Measurements from ENCODE around the gene CPA5. TPM values are rescaled to one million over a fixed set of nuclear protein-coding genes. Genes with fewer than 3 reads are reported as not detected.

CPA5 gene
- total RNA-seq, 1 experiment from 2014 or later: not detected

DNA sequence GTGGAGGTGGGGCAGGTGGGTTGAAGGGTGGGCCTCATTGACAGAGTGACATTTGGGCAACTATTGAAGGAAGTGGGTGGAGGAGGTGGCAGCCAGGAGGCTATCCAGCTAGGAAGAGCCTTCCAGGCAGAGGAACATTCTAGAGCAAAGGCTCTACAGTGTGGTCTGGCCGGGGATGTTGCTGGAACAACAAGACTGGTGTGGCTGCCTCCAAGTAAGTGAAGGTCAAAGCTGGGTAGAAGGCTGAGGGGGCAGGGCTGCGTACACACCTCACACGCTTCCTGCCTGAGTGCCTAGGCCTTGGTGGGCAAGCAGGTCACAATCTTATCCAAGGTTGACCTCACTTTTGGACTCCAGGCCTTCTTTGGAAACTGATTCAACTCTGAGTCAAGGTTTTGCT is 42.3 kb downstream of the CPA5 start:
- no peaks in the 10 kb centered on the region for H4K20me1 ChIP-seq (ENCODE audit: low read length)
- intact Hi-C loops (cut with micrococcal nuclease): no loop called here

DNA sequence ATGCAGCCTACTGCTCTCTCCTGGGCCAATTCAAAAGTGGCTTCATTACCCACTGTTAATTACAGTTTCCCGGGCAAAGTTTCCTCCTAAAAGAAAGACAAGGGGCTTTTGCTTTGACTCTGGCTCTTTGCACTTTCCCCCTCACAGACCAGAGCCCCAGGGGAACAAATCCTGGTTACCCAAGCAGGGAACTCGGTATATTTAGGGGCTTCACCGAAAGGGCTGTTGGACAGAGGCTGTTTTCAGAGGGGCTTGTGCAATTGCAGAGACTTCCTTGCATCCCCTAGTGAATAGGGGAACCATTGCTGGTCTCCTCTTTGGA is 42.7 kb downstream of the CPA5 start:
- intact Hi-C loops (cut with micrococcal nuclease): no loop called here
- H3K27me3 ChIP-seq (ENCODE audit: low read length): no peaks in the 10 kb centered on the region
- H4K20me1 ChIP-seq (ENCODE audit: low read length): no peaks in the 10 kb centered on the region
- TF ChIP-seq, protein P1, sequence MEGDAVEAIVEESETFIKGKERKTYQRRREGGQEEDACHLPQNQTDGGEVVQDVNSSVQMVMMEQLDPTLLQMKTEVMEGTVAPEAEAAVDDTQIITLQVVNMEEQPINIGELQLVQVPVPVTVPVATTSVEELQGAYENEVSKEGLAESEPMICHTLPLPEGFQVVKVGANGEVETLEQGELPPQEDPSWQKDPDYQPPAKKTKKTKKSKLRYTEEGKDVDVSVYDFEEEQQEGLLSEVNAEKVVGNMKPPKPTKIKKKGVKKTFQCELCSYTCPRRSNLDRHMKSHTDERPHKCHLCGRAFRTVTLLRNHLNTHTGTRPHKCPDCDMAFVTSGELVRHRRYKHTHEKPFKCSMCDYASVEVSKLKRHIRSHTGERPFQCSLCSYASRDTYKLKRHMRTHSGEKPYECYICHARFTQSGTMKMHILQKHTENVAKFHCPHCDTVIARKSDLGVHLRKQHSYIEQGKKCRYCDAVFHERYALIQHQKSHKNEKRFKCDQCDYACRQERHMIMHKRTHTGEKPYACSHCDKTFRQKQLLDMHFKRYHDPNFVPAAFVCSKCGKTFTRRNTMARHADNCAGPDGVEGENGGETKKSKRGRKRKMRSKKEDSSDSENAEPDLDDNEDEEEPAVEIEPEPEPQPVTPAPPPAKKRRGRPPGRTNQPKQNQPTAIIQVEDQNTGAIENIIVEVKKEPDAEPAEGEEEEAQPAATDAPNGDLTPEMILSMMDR (conservative IDR thresholded peaks at IDR 0.05; ENCODE audit: low read depth, low read length): no peak
- no peak for TF ChIP-seq EZH2 (IDR thresholded peaks at IDR 0.05; ENCODE audit: low read length, unreplicated experiment)
- TF ChIP-seq EZH2phosphoT487 (IDR thresholded peaks at IDR 0.05; ENCODE audit: borderline replicate concordance, low read length): no peak
- no peaks in the 10 kb centered on the region for H3K36me3 ChIP-seq (ENCODE audit: low read depth, low read length)
- ATAC-seq (no peak), DNase-seq (no peak)
- H3K79me2 ChIP-seq (ENCODE audit: low read length): no peaks in the 10 kb centered on the region
- H3K9me2 ChIP-seq (replicated peaks; ENCODE audit: low read length): no peaks in the 10 kb centered on the region
- H3F3A ChIP-seq (ENCODE audit: low read length, unreplicated experiment): no peaks in the 10 kb centered on the region
- CTCF ChIA-PET: no interaction called here
- BruUV-seq (replicated peaks): no TSS peak
- no peak overlapping the region for H3K4me3 ChIP-seq (ENCODE audit: low read length)
- H3K4me1 ChIP-seq (ENCODE audit: insufficient read depth, low read length): no peaks in the 10 kb centered on the region
- no peak overlapping the region for H2AFZ ChIP-seq (ENCODE audit: low read length)
- no peaks in the 10 kb centered on the region for H3K9me3 ChIP-seq (ENCODE audit: low read length)
- H3K27ac ChIP-seq (ENCODE audit: low read length): no peak overlapping the region
- H3K9ac ChIP-seq (ENCODE audit: low read length): no peak overlapping the region
- POLR2A ChIA-PET (ENCODE audit: unreplicated experiment): no interaction called here
- no peak overlapping the region for H3K4me2 ChIP-seq (ENCODE audit: low read length)

More for the DNA sequence above, 42.3 kb downstream of the CPA5 start:
- Histone ChIP-seq H3K79me2 (ENCODE audit: low read length) (no peaks in the 10 kb centered on the region), H3K9ac (ENCODE audit: low read length) (no peak overlapping the region), H3K27ac (ENCODE audit: low read length) (no peak overlapping the region), H3K4me1 (ENCODE audit: insufficient read depth, low read length) (no peaks in the 10 kb centered on the region), H2AFZ (ENCODE audit: low read length) (no peak overlapping the region), H3F3A (ENCODE audit: low read length, unreplicated experiment) (no peaks in the 10 kb centered on the region), H3K9me2 (replicated peaks; ENCODE audit: low read length) (no peaks in the 10 kb centered on the region), H3K27me3 (ENCODE audit: low read length) (no peaks in the 10 kb centered on the region), H3K4me2 (ENCODE audit: low read length) (no peak overlapping the region), H3K4me3 (ENCODE audit: low read length) (no peak overlapping the region), H3K9me3 (ENCODE audit: low read length) (no peaks in the 10 kb centered on the region), H3K36me3 (ENCODE audit: low read depth, low read length) (no peaks in the 10 kb centered on the region)
- BruUV-seq (replicated peaks): no TSS peak
- ChIA-PET POLR2A (ENCODE audit: unreplicated experiment) (no interaction called here), CTCF (no interaction called here)
- DNase-seq (no peak), ATAC-seq (no peak)
- TF ChIP-seq, protein P1 (conservative IDR thresholded peaks at IDR 0.05; ENCODE audit: low read depth, low read length): no peak
- TF ChIP-seq EZH2phosphoT487 (IDR thresholded peaks at IDR 0.05; ENCODE audit: borderline replicate concordance, low read length): no peak

DNA sequence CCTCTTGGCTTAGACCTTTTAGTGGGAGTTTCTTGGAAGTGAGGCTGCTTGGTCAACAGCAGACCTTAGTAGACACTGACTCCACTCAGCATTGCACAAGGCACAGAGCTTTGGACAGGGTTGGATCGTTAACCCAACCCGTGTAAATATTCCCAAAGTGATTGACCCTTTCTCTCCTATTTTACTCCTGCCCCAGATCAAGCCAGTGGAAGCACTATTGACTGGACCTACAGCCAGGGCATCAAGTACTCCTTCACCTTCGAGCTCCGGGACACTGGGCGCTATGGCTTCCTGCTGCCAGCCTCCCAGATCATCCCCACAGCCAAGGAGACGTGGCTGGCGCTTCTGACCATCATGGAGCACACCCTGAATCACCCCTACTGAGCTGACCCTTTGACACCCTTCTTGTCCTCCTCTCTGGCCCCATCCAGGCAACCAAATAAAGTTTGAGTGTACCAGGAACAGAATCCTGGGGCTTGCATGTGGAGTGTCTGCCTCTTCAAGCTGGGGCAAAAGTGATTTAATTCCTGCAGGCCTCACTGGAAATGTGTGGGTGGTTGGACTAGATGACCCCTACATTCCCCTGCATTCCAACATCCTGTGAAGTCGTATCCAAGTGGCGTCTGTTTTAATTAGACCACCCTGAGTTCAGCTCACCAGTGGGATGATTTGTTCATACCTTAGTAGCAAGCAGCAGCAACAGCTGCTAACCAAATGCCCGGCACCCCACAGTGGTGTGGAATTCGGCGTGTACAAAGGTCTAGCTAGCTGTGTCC is 43.2 kb downstream of the CPA5 start:
- Histone ChIP-seq H3K27me3 (ENCODE audit: low read length) (no peaks in the 10 kb centered on the region), H3K4me2 (ENCODE audit: low read length) (no peak overlapping the region), H3K9me3 (ENCODE audit: low read length) (no peaks in the 10 kb centered on the region), H4K20me1 (ENCODE audit: low read length) (no peaks in the 10 kb centered on the region), H3K36me3 (ENCODE audit: low read depth, low read length) (no peaks in the 10 kb centered on the region), H3K4me1 (ENCODE audit: insufficient read depth, low read length) (no peaks in the 10 kb centered on the region), H3F3A (ENCODE audit: low read length, unreplicated experiment) (no peaks in the 10 kb centered on the region), H3K79me2 (ENCODE audit: low read length) (no peaks in the 10 kb centered on the region), H3K27ac (ENCODE audit: low read length) (no peak overlapping the region), H3K4me3 (ENCODE audit: low read length) (no peak overlapping the region), H3K9me2 (replicated peaks; ENCODE audit: low read length) (no peaks in the 10 kb centered on the region), H2AFZ (ENCODE audit: low read length) (no peak overlapping the region), H3K9ac (ENCODE audit: low read length) (no peak overlapping the region)
- ChIA-PET CTCF (no interaction called here), POLR2A (ENCODE audit: unreplicated experiment) (no interaction called here)
- DNase-seq (no peak), ATAC-seq (no peak)
- TF ChIP-seq EZH2phosphoT487 (IDR thresholded peaks at IDR 0.05; ENCODE audit: borderline replicate concordance, low read length): no peak
- TF ChIP-seq EZH2 (IDR thresholded peaks at IDR 0.05; ENCODE audit: low read length, unreplicated experiment): no peak
- TF ChIP-seq, protein P1 (conservative IDR thresholded peaks at IDR 0.05; ENCODE audit: low read depth, low read length): no peak
- no TSS peak for BruUV-seq (replicated peaks)
- intact Hi-C loops (cut with micrococcal nuclease): no loop called here
